IPS-20b (cell line): ENCODE data around the gene ZSWIM2.

Experiments
- H3K27ac ChIP-seq: one replicate; pipeline ENCODE4 v1.5.1; 2013; ENCODE audit warnings: low read length
- H3K27me3 ChIP-seq: 2 replicates; pipeline ENCODE4 v1.6.1; 2013; ENCODE audit warnings: mild to moderate bottlenecking, low read length, inconsistent platforms; ENCODE audit not compliant: insufficient read depth
- H3K36me3 ChIP-seq: 2 replicates; pipeline ENCODE4 v1.6.1; 2013; ENCODE audit warnings: low read depth, mild to moderate bottlenecking, inconsistent platforms, low read length, moderate library complexity; ENCODE audit not compliant: insufficient read depth
- H3K4me1 ChIP-seq: 2 replicates; pipeline ENCODE4 v1.6.1; 2013; ENCODE audit warnings: mild to moderate bottlenecking, control low read depth, inconsistent platforms, low read length, moderate library complexity; ENCODE audit not compliant: insufficient read depth
- H3K4me3 ChIP-seq: 2 replicates; pipeline ENCODE4 v1.5.1; 2013; ENCODE audit warnings: mild to moderate bottlenecking, low read length, inconsistent platforms
- H3K9ac ChIP-seq: 2 replicates; pipeline ENCODE4 v1.6.1; 2013; ENCODE audit warnings: low read depth, mild to moderate bottlenecking, inconsistent platforms, low read length, moderate library complexity
- H3K9me3 ChIP-seq: 2 replicates; pipeline ENCODE4 v1.6.1; 2013; ENCODE audit warnings: mild to moderate bottlenecking, low read depth, low read length, inconsistent platforms; ENCODE audit not compliant: insufficient read depth

The ZSWIM2 gene

GRCh38 chr2:186881660-186882059, 32.7 kb upstream of the ZSWIM2 start:
- H3K4me3 ChIP-seq = no peak overlapping the region
- H3K9ac ChIP-seq = no peak overlapping the region
- H3K4me1 ChIP-seq = no peaks in the 10 kb centered on the region
- H3K27me3 ChIP-seq = no peaks in the 10 kb centered on the region
- no peaks in the 10 kb centered on the region for H3K9me3 ChIP-seq
- no peak overlapping the region for H3K27ac ChIP-seq
- H3K36me3 ChIP-seq = no peaks in the 10 kb centered on the region

- H3K4me1 ChIP-seq = no peaks in the 10 kb centered on the region
- H3K9me3 ChIP-seq = no peaks in the 10 kb centered on the region
- H3K9ac ChIP-seq = no peak overlapping the region
- H3K4me3 ChIP-seq = no peak overlapping the region
- H3K27me3 ChIP-seq = no peaks in the 10 kb centered on the region
- H3K36me3 ChIP-seq = no peaks in the 10 kb centered on the region
- no peak overlapping the region for H3K27ac ChIP-seq
These were observed 30.3 kb upstream of the ZSWIM2 start for GRCh38 chr2:186879312-186879711.

GRCh38 chr2:186874713-186875112, 25.7 kb upstream of the ZSWIM2 start:
- Histone ChIP-seq H3K9me3 (no peaks in the 10 kb centered on the region), H3K4me3 (no peak overlapping the region), H3K27ac (no peak overlapping the region), H3K36me3 (no peaks in the 10 kb centered on the region), H3K9ac (no peak overlapping the region), H3K27me3 (no peaks in the 10 kb centered on the region), H3K4me1 (no peaks in the 10 kb centered on the region)

GRCh38 chr2:186871881-186872280, 22.9 kb upstream of the ZSWIM2 start:
- Histone ChIP-seq H3K36me3 (no peaks in the 10 kb centered on the region), H3K27me3 (no peaks in the 10 kb centered on the region), H3K9ac (no peak overlapping the region), H3K4me3 (no peak overlapping the region), H3K27ac (no peak overlapping the region), H3K9me3 (no peaks in the 10 kb centered on the region), H3K4me1 (no peaks in the 10 kb centered on the region)

GRCh38 chr2:186868344-186868743, 19.4 kb upstream of the ZSWIM2 start:
- Histone ChIP-seq H3K36me3 (no peaks in the 10 kb centered on the region), H3K27ac (no peak overlapping the region), H3K9ac (no peak overlapping the region), H3K4me3 (no peak overlapping the region), H3K27me3 (no peaks in the 10 kb centered on the region), H3K9me3 (no peaks in the 10 kb centered on the region), H3K4me1 (no peaks in the 10 kb centered on the region)

GRCh38 chr2:186862869-186863709, 14.1 kb upstream of the ZSWIM2 start:
- H3K27ac ChIP-seq = no peak overlapping the region
- H3K36me3 ChIP-seq = no peaks in the 10 kb centered on the region
- no peaks in the 10 kb centered on the region for H3K9me3 ChIP-seq
- no peaks in the 10 kb centered on the region for H3K4me1 ChIP-seq
- no peak overlapping the region for H3K4me3 ChIP-seq
- H3K9ac ChIP-seq = no peak overlapping the region
- H3K27me3 ChIP-seq = no peaks in the 10 kb centered on the region

GRCh38 chr2:186855216-186855615, 6.2 kb upstream of the ZSWIM2 start:
- Histone ChIP-seq H3K4me3 (no peak overlapping the region), H3K4me1 (no peaks in the 10 kb centered on the region), H3K27ac (no peak overlapping the region), H3K27me3 (0 out of 2 replicates have a peak, but pooled peaks cover under 1% of the 10 kb centered on the region), H3K36me3 (no peaks in the 10 kb centered on the region), H3K9me3 (no peaks in the 10 kb centered on the region), H3K9ac (no peak overlapping the region)

- Histone ChIP-seq H3K4me3 (no peak overlapping the region), H3K4me1 (no peaks in the 10 kb centered on the region), H3K27ac (no peak overlapping the region), H3K9me3 (no peaks in the 10 kb centered on the region), H3K36me3 (no peaks in the 10 kb centered on the region), H3K27me3 (peaks cover 11% of the 10 kb centered on the region), H3K9ac (no peak overlapping the region)
These were observed 5.0 kb upstream of the ZSWIM2 start for GRCh38 chr2:186853951-186854350.

GRCh38 chr2:186852508-186852907, 3.5 kb upstream of the ZSWIM2 start:
- Histone ChIP-seq H3K4me1 (no peaks in the 10 kb centered on the region), H3K4me3 (no peak overlapping the region), H3K27me3 (peaks cover 11% of the 10 kb centered on the region), H3K9me3 (no peaks in the 10 kb centered on the region), H3K9ac (no peak overlapping the region), H3K27ac (no peak overlapping the region), H3K36me3 (no peaks in the 10 kb centered on the region)

- no peaks in the 10 kb centered on the region for H3K4me1 ChIP-seq
- H3K27ac ChIP-seq = no peak overlapping the region
- no peaks in the 10 kb centered on the region for H3K9me3 ChIP-seq
- no peak overlapping the region for H3K4me3 ChIP-seq
- no peak overlapping the region for H3K9ac ChIP-seq
- no peaks in the 10 kb centered on the region for H3K27me3 ChIP-seq
- no peaks in the 10 kb centered on the region for H3K36me3 ChIP-seq
These were observed 6.6 kb downstream of the ZSWIM2 start for GRCh38 chr2:186842373-186842772.

GRCh38 chr2:186841940-186842339, 7.0 kb downstream of the ZSWIM2 start:
- no peaks in the 10 kb centered on the region for H3K9me3 ChIP-seq
- H3K9ac ChIP-seq = no peak overlapping the region
- no peak overlapping the region for H3K27ac ChIP-seq
- no peaks in the 10 kb centered on the region for H3K27me3 ChIP-seq
- no peaks in the 10 kb centered on the region for H3K36me3 ChIP-seq
- H3K4me1 ChIP-seq = no peaks in the 10 kb centered on the region
- H3K4me3 ChIP-seq = no peak overlapping the region

GRCh38 chr2:186835628-186836027, 13.3 kb downstream of the ZSWIM2 start:
- no peaks in the 10 kb centered on the region for H3K4me1 ChIP-seq
- H3K9me3 ChIP-seq = peaks cover 13% of the 10 kb centered on the region; the same call in 1 of the 2 replicates
- no peak overlapping the region for H3K9ac ChIP-seq
- no peaks in the 10 kb centered on the region for H3K27me3 ChIP-seq
- H3K27ac ChIP-seq = no peak overlapping the region
- no peak overlapping the region for H3K4me3 ChIP-seq
- H3K36me3 ChIP-seq = no peaks in the 10 kb centered on the region
